Trophoblast cell (in vitro differentiated cells and primary cell): ENCODE measurements around the gene RFX1.

Experiments
- DNase-seq, 2 donors: peaks; one replicate each; pipeline ENCODE4 v3.0.0-alpha.2; 2016
- H2AFZ ChIP-seq: 2 replicates; pipeline ENCODE4 v1.6.1; 2013; ENCODE audit warnings: low read length, moderate library complexity, mild to moderate bottlenecking; ENCODE audit not compliant: insufficient read depth, poor library complexity
- H2AK5ac ChIP-seq: 2 replicates; pipeline ENCODE4 v1.6.1; 2013; ENCODE audit warnings: mild to moderate bottlenecking, low read length
- H2BK120ac ChIP-seq: 2 replicates; pipeline ENCODE4 v1.6.1; 2013; ENCODE audit warnings: low read length, mild to moderate bottlenecking, moderate library complexity; ENCODE audit not compliant: insufficient read depth, poor library complexity
- H2BK12ac ChIP-seq: 2 replicates; pipeline ENCODE4 v1.6.1; 2013; ENCODE audit warnings: mild to moderate bottlenecking, low read length, moderate library complexity
- H2BK5ac ChIP-seq: 2 replicates; pipeline ENCODE4 v1.6.1; 2013; ENCODE audit warnings: low read length, low read depth, moderate library complexity, mild to moderate bottlenecking; ENCODE audit not compliant: poor library complexity
- H3K14ac ChIP-seq: 2 replicates; pipeline ENCODE4 v1.6.1; 2013; ENCODE audit warnings: mild to moderate bottlenecking, low read length
- H3K18ac ChIP-seq: 2 replicates; pipeline ENCODE4 v1.6.1; 2013; ENCODE audit warnings: mild to moderate bottlenecking, low read length
- H3K23ac ChIP-seq: 2 replicates; pipeline ENCODE4 v1.6.1; 2013; ENCODE audit warnings: low read length
- H3K27ac ChIP-seq: 2 replicates; pipeline ENCODE4 v1.5.1; 2013; ENCODE audit warnings: low read depth, mild to moderate bottlenecking, inconsistent platforms, low read length, moderate library complexity
- H3K27me3 ChIP-seq: 2 replicates; pipeline ENCODE4 v1.6.1; 2013; ENCODE audit warnings: inconsistent platforms, mild to moderate bottlenecking, low read length, moderate library complexity; ENCODE audit not compliant: insufficient read depth
- H3K36me3 ChIP-seq, 2 experiments: 1 replicate in 1 of 2; 2 replicates in 1 of 2; pipeline ENCODE4 v1.6.1; 2013; ENCODE audit warnings: low read length in 2 of 2, mild to moderate bottlenecking in 2 of 2, moderate library complexity in 1 of 2; ENCODE audit not compliant: insufficient read depth in 2 of 2, control insufficient read depth in 1 of 2
- H3K4ac ChIP-seq: 2 replicates; pipeline ENCODE4 v1.6.1; 2013; ENCODE audit warnings: low read depth, mild to moderate bottlenecking, low read length, moderate library complexity
- H3K4me1 ChIP-seq, 2 experiments: 1 replicate in 1 of 2; 2 replicates in 1 of 2; pipeline ENCODE4 v1.6.1; 2013; ENCODE audit warnings: low read length in 2 of 2, mild to moderate bottlenecking in 2 of 2, moderate library complexity in 1 of 2; ENCODE audit not compliant: insufficient read depth in 2 of 2, control insufficient read depth in 1 of 2
- H3K4me2 ChIP-seq: 2 replicates; pipeline ENCODE4 v1.6.1; 2013; ENCODE audit warnings: inconsistent platforms, mild to moderate bottlenecking, low read length, moderate library complexity
- H3K4me3 ChIP-seq: 2 replicates; pipeline ENCODE4 v1.5.1; 2013; ENCODE audit warnings: mild to moderate bottlenecking, low read depth, low read length, inconsistent platforms
- H3K79me1 ChIP-seq: one replicate; pipeline ENCODE4 v1.6.1; 2013; ENCODE audit warnings: low read length
- H3K79me2 ChIP-seq: 2 replicates; pipeline ENCODE4 v1.6.1; 2013; ENCODE audit warnings: low read length, mild to moderate bottlenecking; ENCODE audit not compliant: control insufficient read depth, insufficient read depth, poor library complexity
- H3K9ac ChIP-seq: 2 replicates; pipeline ENCODE4 v1.6.1; 2013; ENCODE audit warnings: mild to moderate bottlenecking, low read length
- H3K9me3 ChIP-seq: 2 replicates; pipeline ENCODE4 v1.6.1; 2013; ENCODE audit warnings: low read depth, mild to moderate bottlenecking, control low read depth, inconsistent platforms, low read length; ENCODE audit not compliant: insufficient read depth
- H4K12ac ChIP-seq: 2 replicates; pipeline ENCODE4 v1.6.1; 2013; ENCODE audit warnings: low read depth, mild to moderate bottlenecking, low read length, moderate library complexity
- H4K8ac ChIP-seq: 2 replicates; pipeline ENCODE4 v1.6.1; 2013; ENCODE audit warnings: low read depth, mild to moderate bottlenecking, low read length, moderate library complexity
- H4K91ac ChIP-seq: one replicate; pipeline ENCODE4 v1.6.1; 2013; ENCODE audit warnings: low read depth, mild to moderate bottlenecking, low read length, moderate library complexity
- WGBS: extraction: QIAGEN DNeasy Blood & Tissue Kit; methylation state at CpG from one replicate; pipeline ENCODE4 v1.1.7; 2013; ENCODE audit warnings: missing lambda C conversion rate; ENCODE audit not compliant: insufficient read length, insufficient coverage; ENCODE audit errors: extremely low coverage; 5-methylcytosine and 5-hydroxymethylcytosine counted together

Gene RFX1

DNA sequence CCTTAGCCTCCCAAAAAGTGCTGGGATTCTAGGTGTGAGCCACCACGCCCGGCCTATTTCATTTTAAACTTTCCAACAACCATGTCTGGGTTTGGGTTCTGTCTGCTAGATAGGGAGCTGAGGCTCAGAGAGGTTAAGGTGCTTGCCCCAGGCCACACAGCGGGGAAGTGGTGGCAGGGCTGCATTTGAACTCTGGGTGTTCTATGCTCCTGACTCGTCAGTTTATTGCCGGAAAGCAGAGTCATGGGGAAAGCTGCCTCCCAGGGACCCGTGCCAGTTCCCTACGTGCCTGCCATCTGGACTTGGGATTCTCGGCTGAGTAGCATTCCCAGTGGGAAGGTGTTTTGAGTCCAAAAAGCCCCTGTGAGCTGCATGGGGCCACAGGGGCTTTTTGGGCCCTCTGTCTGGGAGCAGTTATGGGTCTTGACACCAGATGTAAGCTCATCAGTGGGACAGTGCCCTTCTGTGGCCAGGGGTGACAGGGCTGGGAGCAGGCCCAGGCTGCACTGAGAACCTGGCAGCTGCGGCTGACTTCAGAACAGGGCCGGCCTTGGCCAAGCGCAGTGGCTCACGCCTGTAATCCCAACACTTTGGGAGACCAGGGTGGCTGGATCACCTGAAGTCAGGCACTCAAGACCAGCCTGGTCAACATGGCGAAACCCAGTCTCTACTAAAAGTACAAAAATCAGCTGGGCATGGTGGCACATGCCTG, 10.9 kb downstream of the RFX1 start:
- H4K91ac ChIP-seq, result no peak overlapping the region
- no peak overlapping the region for H3K14ac ChIP-seq
- no peak overlapping the region for H3K4ac ChIP-seq
- H3K27ac ChIP-seq, result no peak overlapping the region
- peaks cover 2% of the 10 kb centered on the region for H3K9me3 ChIP-seq
- H2BK120ac ChIP-seq, result no peak overlapping the region
- no CpG with 5 or more reads among the region's 13 CpGs for WGBS
- DNase-seq, result no peak
- H3K79me2 ChIP-seq, result no peaks in the 10 kb centered on the region
- H3K18ac ChIP-seq, result peak overlapping the region; percentile 17
- no peak overlapping the region for H4K12ac ChIP-seq
- no peak overlapping the region for H3K4me2 ChIP-seq
- no peak overlapping the region for H2AFZ ChIP-seq
- H3K27me3 ChIP-seq, result no peaks in the 10 kb centered on the region
- H3K9ac ChIP-seq, result no peak overlapping the region
- no peak overlapping the region for H2AK5ac ChIP-seq
- H2BK5ac ChIP-seq, result no peak overlapping the region
- H3K79me1 ChIP-seq, result no peaks in the 10 kb centered on the region
- H4K8ac ChIP-seq, result no peak overlapping the region
- no peak overlapping the region for H2BK12ac ChIP-seq
- H3K4me3 ChIP-seq, result no peak overlapping the region
- no peaks in the 10 kb centered on the region for H3K4me1 ChIP-seq
- H3K23ac ChIP-seq, result no peak overlapping the region
- peaks cover 17 to 27% of the 10 kb centered on the region in 2 experiments for H3K36me3 ChIP-seq

DNA sequence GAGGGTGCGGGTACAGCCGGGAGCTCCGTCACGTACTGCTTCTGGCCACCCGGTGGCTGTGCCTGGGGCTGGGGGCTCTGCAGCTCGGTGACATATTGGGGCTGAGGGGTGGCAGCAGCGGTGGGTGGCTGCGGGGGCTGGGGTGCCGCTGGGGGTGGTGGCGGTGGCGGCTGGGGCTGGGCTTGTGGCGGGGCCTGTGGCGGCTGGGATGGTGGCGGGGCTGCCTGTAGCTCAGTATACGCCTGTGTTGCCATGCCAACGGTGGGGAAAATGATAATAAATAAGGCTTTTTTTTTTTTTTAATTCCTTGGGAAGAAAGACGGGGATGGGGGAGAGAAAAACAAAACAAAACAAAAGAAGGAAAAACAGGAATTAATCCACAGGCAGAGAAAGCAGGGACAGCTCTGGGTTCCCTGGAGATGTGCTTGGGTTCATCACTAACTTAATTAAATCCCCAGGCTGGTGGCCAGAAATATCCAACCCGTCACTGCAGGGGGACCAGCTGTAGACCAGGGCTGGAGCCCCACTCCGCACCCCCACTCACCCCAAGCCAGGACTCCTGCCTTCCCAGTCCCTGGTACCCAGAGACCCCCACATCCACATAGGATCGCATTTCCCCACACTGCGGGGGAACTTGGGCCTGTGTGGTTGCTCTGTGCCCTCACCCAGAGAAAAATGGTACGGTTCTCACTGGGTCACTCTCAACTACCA, 12.4 kb downstream of the RFX1 start:
- no peak overlapping the region for H2AFZ ChIP-seq
- no CpG with 5 or more reads among the region's 22 CpGs for WGBS
- no peak overlapping the region for H3K9ac ChIP-seq
- no peak overlapping the region for H2BK12ac ChIP-seq
- no peak overlapping the region for H2BK5ac ChIP-seq
- no peak overlapping the region for H2AK5ac ChIP-seq
- no peak overlapping the region for H4K12ac ChIP-seq
- no peak overlapping the region for H3K18ac ChIP-seq
- H3K4me1 ChIP-seq, result no peaks in the 10 kb centered on the region
- H3K4me2 ChIP-seq, result no peak overlapping the region
- no peak for DNase-seq
- H3K79me2 ChIP-seq, result no peaks in the 10 kb centered on the region
- H3K27me3 ChIP-seq, result no peaks in the 10 kb centered on the region
- H3K27ac ChIP-seq, result no peak overlapping the region
- no peaks in the 10 kb centered on the region for H3K79me1 ChIP-seq
- peaks cover 20 to 31% of the 10 kb centered on the region in 2 experiments for H3K36me3 ChIP-seq
- no peak overlapping the region for H4K8ac ChIP-seq
- no peak overlapping the region for H2BK120ac ChIP-seq
- H4K91ac ChIP-seq, result no peak overlapping the region
- H3K9me3 ChIP-seq, result peaks cover 2% of the 10 kb centered on the region
- no peak overlapping the region for H3K14ac ChIP-seq
- no peak overlapping the region for H3K23ac ChIP-seq
- H3K4me3 ChIP-seq, result no peak overlapping the region
- no peak overlapping the region for H3K4ac ChIP-seq

DNA sequence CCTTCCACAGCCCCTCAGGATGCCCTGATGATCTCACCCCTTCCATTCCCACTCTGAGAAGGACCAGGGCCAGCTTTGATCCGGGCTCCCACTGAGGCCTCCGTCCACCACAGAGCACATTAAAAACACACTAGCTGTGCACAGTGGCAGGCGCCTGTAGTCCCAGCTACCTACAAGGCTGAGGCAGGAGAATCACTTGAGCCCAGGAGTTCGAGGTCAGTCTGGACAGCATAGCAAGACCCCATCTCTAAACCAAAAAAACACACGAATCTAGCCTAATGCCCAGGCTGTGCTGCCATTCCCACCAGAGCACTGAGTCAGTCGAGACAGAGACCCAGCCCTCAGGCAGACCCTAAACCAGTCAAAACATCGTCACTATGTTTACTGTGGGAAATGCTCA, 14.1 kb downstream of the RFX1 start:
- no CpG with 5 or more reads among the region's 7 CpGs for WGBS
- Histone ChIP-seq H3K27ac (no peak overlapping the region), H3K9ac (no peak overlapping the region), H3K4me1 (peaks cover 7% of the 10 kb centered on the region in 2 experiments), H2BK12ac (no peak overlapping the region), H4K8ac (no peak overlapping the region), H3K18ac (no peak overlapping the region), H3K4ac (no peak overlapping the region), H3K36me3 (peaks cover 24 to 30% of the 10 kb centered on the region in 2 experiments), H3K27me3 (no peaks in the 10 kb centered on the region), H3K79me2 (no peaks in the 10 kb centered on the region), H3K23ac (no peak overlapping the region), H2BK5ac (no peak overlapping the region), H4K12ac (no peak overlapping the region), H3K4me3 (no peak overlapping the region), H2AK5ac (no peak overlapping the region), H3K79me1 (no peaks in the 10 kb centered on the region), H3K14ac (no peak overlapping the region), H4K91ac (no peak overlapping the region), H2AFZ (no peak overlapping the region), H2BK120ac (no peak overlapping the region), H3K9me3 (peaks cover 2% of the 10 kb centered on the region), H3K4me2 (no peak overlapping the region)
- DNase-seq, result no peak

DNA sequence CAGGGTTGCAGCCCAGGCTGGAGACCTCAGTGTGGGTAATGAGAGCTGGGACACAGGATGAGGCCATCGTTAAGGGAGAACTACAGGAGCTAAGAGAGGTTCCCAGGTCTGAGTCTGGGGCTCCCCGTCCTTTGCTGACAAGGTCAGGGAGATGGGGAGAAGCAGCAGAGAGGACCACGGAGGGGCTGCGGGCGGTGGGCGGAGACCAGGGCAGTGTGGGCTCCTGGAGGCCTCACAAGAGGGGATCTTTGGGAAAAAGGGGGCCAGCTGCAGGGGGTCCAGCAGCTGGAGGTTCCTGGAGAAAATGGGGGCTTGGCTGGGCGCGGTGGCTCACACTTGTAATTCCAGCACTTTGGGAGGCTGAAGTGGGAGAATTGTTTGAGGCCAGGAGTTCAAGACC, 16.0 kb downstream of the RFX1 start:
- no peak overlapping the region for H2BK120ac ChIP-seq
- WGBS, result no CpG with 5 or more reads among the region's 8 CpGs
- H3K4me1 ChIP-seq, result peaks cover 16 to 18% of the 10 kb centered on the region in 2 experiments
- H4K91ac ChIP-seq, result no peak overlapping the region
- no peak overlapping the region for H3K4me2 ChIP-seq
- H3K18ac ChIP-seq, result no peak overlapping the region
- no peak overlapping the region for H4K12ac ChIP-seq
- H3K14ac ChIP-seq, result no peak overlapping the region
- no peak overlapping the region for H2AFZ ChIP-seq
- no peak overlapping the region for H2BK5ac ChIP-seq
- no peak for DNase-seq
- no peak overlapping the region for H3K9ac ChIP-seq
- H3K27me3 ChIP-seq, result no peaks in the 10 kb centered on the region
- no peak overlapping the region for H2AK5ac ChIP-seq
- peaks cover 22 to 27% of the 10 kb centered on the region in 2 experiments for H3K36me3 ChIP-seq
- no peak overlapping the region for H2BK12ac ChIP-seq
- no peak overlapping the region for H3K4ac ChIP-seq
- peaks cover 2% of the 10 kb centered on the region for H3K79me1 ChIP-seq
- no peak overlapping the region for H3K27ac ChIP-seq
- peaks cover 2% of the 10 kb centered on the region for H3K9me3 ChIP-seq
- H3K23ac ChIP-seq, result no peak overlapping the region
- no peak overlapping the region for H3K4me3 ChIP-seq
- H4K8ac ChIP-seq, result no peak overlapping the region
- H3K79me2 ChIP-seq, result no peaks in the 10 kb centered on the region
